DND-41 (cell line): ENCODE measurements around the gene TCF7L2.

ENCODE experiments used
- ATAC-seq: fragments of 200-7000 bp; cut with Tn5 transposase; 3 replicates; pipeline ENCODE4 v1.9.1; 2021; ENCODE audit warnings: low read depth; ENCODE audit not compliant: insufficient read depth
- DNase-seq: peaks from one replicate; pipeline ENCODE4 v3.0.0-alpha.2; 2020
- H2AFZ ChIP-seq: 2 replicates; pipeline ENCODE4 v1.6.0; 2012; ENCODE audit warnings: low read depth, low read length
- H3K27ac ChIP-seq: 2 replicates; pipeline ENCODE4 v1.5.1; 2012; ENCODE audit warnings: low read length, inconsistent platforms
- H3K27me3 ChIP-seq: fragments of 200-600 bp; sonication (generic); 2 replicates; pipeline ENCODE4 v1.6.0; 2012; ENCODE audit warnings: low read length, mild to moderate bottlenecking, inconsistent platforms; ENCODE audit not compliant: insufficient read depth, poor library complexity
- H3K36me3 ChIP-seq: 2 replicates; pipeline ENCODE4 v1.5.1; 2012; ENCODE audit warnings: low read length, inconsistent platforms; ENCODE audit not compliant: insufficient read depth
- H3K4me1 ChIP-seq: 2 replicates; pipeline ENCODE4 v1.5.1; 2012; ENCODE audit warnings: mild to moderate bottlenecking, low read length; ENCODE audit not compliant: insufficient read depth
- H3K4me2 ChIP-seq: 2 replicates; pipeline ENCODE4 v1.6.0; 2012; ENCODE audit warnings: mild to moderate bottlenecking, moderate library complexity, low read length, inconsistent platforms; ENCODE audit not compliant: insufficient read depth
- H3K4me3 ChIP-seq, 2 experiments: fragments of 200-600 bp in 1 of 2; shearing (Covaris generic) in 1 of 2; 2 replicates each; pipeline ENCODE4 v1.5.1; 2012 to 2016; ENCODE audit warnings: inconsistent platforms in 2 of 2, low read length in 2 of 2, mild to moderate bottlenecking in 2 of 2, low read depth in 1 of 2, moderate library complexity in 1 of 2
- H3K79me2 ChIP-seq: 2 replicates; pipeline ENCODE4 v1.6.0; 2012; ENCODE audit warnings: low read length, inconsistent platforms; ENCODE audit not compliant: insufficient read depth
- H3K9ac ChIP-seq: 2 replicates; pipeline ENCODE4 v1.6.0; 2012; ENCODE audit warnings: low read depth, mild to moderate bottlenecking, inconsistent platforms, low read length, moderate library complexity
- H3K9me3 ChIP-seq: 2 replicates; pipeline ENCODE4 v1.5.1; 2012; ENCODE audit warnings: low read length, moderate library complexity, mild to moderate bottlenecking, inconsistent platforms; ENCODE audit not compliant: insufficient read depth, severe bottlenecking
- H4K20me1 ChIP-seq: 2 replicates; pipeline ENCODE4 v1.6.0; 2012; ENCODE audit warnings: low read length; ENCODE audit not compliant: insufficient read depth
- CTCF ChIP-seq: IDR thresholded peaks from 2 replicates; pipeline ENCODE4 v1.5.1; 2012; ENCODE audit warnings: borderline replicate concordance, low read length, moderate library complexity, mild to moderate bottlenecking; ENCODE audit not compliant: poor library complexity, severe bottlenecking; ENCODE audit errors: extremely low read depth
- EZH2 ChIP-seq: IDR thresholded peaks from 3 replicates; pipeline ENCODE4 v1.6.1; 2012; ENCODE audit warnings: borderline replicate concordance, low read depth, mild to moderate bottlenecking, moderate library complexity, low read length, inconsistent platforms; ENCODE audit not compliant: severe bottlenecking

Gene TCF7L2

GRCh38 chr10:112952282-112953173, 2.5 kb downstream of the TCF7L2 start:
- peaks cover 11% of the 10 kb centered on the region; the same call in 1 of the 2 replicates for H4K20me1 ChIP-seq
- H3K4me2 ChIP-seq: peak overlapping the region; percentile 73
- DNase-seq (no peak), ATAC-seq (no peak)
- H3K27ac ChIP-seq: peak overlapping the region; percentile 91
- TF ChIP-seq EZH2 (no peak), CTCF (no peak)
- peak overlapping the region; percentile 71 for H2AFZ ChIP-seq
- no peaks in the 10 kb centered on the region for H3K9me3 ChIP-seq
- H3K4me1 ChIP-seq: peaks cover 48% of the 10 kb centered on the region
- peak overlapping the region; percentile 51 to 75; a peak in 3 of 4 replicates for H3K4me3 ChIP-seq
- peaks cover 72% of the 10 kb centered on the region for H3K79me2 ChIP-seq
- H3K27me3 ChIP-seq: no peaks in the 10 kb centered on the region
- peak overlapping the region; percentile 84 for H3K9ac ChIP-seq
- H3K36me3 ChIP-seq: peaks cover 12% of the 10 kb centered on the region

GRCh38 chr10:112953174-112954159, 3.4 kb downstream of the TCF7L2 start:
- Histone ChIP-seq H3K4me1 (peaks cover 48% of the 10 kb centered on the region), H3K27ac (no peak overlapping the region; the same call in 1 of the 2 replicates), H2AFZ (no peak overlapping the region), H3K4me3 (0 out of 4 replicates have a peak overlapping the region, but pooled peaks of 1 of the 2 experiments have one; percentile 15), H3K27me3 (no peaks in the 10 kb centered on the region), H3K36me3 (peaks cover 21% of the 10 kb centered on the region), H3K9ac (0 out of 2 replicates have a peak overlapping the region, but pooled peaks have one; percentile 84), H4K20me1 (peaks cover 18% of the 10 kb centered on the region; the same call in 1 of the 2 replicates), H3K79me2 (peaks cover 82% of the 10 kb centered on the region), H3K9me3 (no peaks in the 10 kb centered on the region), H3K4me2 (peak overlapping the region; percentile 73)
- ATAC-seq (no peak), DNase-seq (no peak)
- TF ChIP-seq CTCF (no peak), EZH2 (no peak)

- Histone ChIP-seq H2AFZ (no peak overlapping the region), H3K27me3 (no peaks in the 10 kb centered on the region), H3K9me3 (no peaks in the 10 kb centered on the region), H3K9ac (no peak overlapping the region), H3K4me1 (peaks cover 38% of the 10 kb centered on the region), H4K20me1 (peaks cover 23% of the 10 kb centered on the region; the same call in 1 of the 2 replicates), H3K27ac (no peak overlapping the region), H3K36me3 (peaks cover 23% of the 10 kb centered on the region), H3K79me2 (peaks cover 98% of the 10 kb centered on the region), H3K4me3 (no peak overlapping the region), H3K4me2 (no peak overlapping the region)
- ATAC-seq: no peak
- no peak for DNase-seq
- TF ChIP-seq CTCF (no peak), EZH2 (no peak)
These were observed 5.0 kb downstream of the TCF7L2 start for GRCh38 chr10:112954974-112955581.
